Caco-2 (cell line): ENCODE measurements around the gene HSDL1. TPM values are rescaled to one million over a fixed set of nuclear protein-coding genes. Genes with fewer than 3 reads are reported as not detected.

Experiments
- BruUV-seq: library from RNA; stranded (reverse); fragments of 400-500 nt; replicated peaks from 2 replicates; lab custom pipeline; 2021; lab: Mats Ljungman, UMichigan
- CTCF ChIA-PET: fragments of 300-600 bp; sonication (Branson Sonifier 250); formaldehyde crosslinking; loops from one replicate; lab custom pipeline; 2022; ENCODE audit warnings: antibody characterized with exemption; lab: Charles Lee
- POLR2A ChIA-PET: fragments of 300-600 bp; sonication (Branson Sonifier 250); formaldehyde crosslinking; loops from one replicate; lab custom pipeline; 2022; ENCODE audit warnings: antibody characterized with exemption; lab: Charles Lee
- DNase-seq, 2 experiments: peaks; one replicate each; pipeline versions ENCODE4 v3.0.0 to v3.0.0-alpha.2; 2020 to 2022
- H3K27me3 ChIP-seq: replicated peaks from 2 replicates; pipeline ENCODE4 v1.6.0; 2011; ENCODE audit warnings: low read length; ENCODE audit not compliant: control insufficient read depth, insufficient read depth
- H3K36me3 ChIP-seq: 2 replicates; pipeline ENCODE4 v1.5.1; 2011; ENCODE audit warnings: low read length; ENCODE audit not compliant: control insufficient read depth, insufficient read depth
- H3K4me1 ChIP-seq: fragments of 250-450 bp; sonication (Bioruptor Pico); 2 replicates; pipeline ENCODE4 v1.5.1; 2020; ENCODE audit warnings: mild to moderate bottlenecking
- H3K4me3 ChIP-seq: 2 replicates; pipeline ENCODE4 v1.5.1; 2011; ENCODE audit warnings: low read depth, mild to moderate bottlenecking, control low read depth, low read length
- H3K9me3 ChIP-seq: fragments of 250-450 bp; sonication (Bioruptor Pico); 2 replicates; pipeline ENCODE4 v1.5.1; 2020; ENCODE audit warnings: mild to moderate bottlenecking, moderate library complexity
- H3K27ac Mint-ChIP-seq: one replicate; pipeline ENCODE4 v1.8.0; 2022; ENCODE audit warnings: mixed read lengths; ENCODE audit not compliant: unreplicated experiment
- H3K27me3 Mint-ChIP-seq: one replicate; pipeline ENCODE4 v1.8.0; 2022; ENCODE audit warnings: mixed read lengths; ENCODE audit not compliant: insufficient read depth, unreplicated experiment
- H3K36me3 Mint-ChIP-seq: one replicate; pipeline ENCODE4 v1.8.0; 2022; ENCODE audit warnings: mild to moderate bottlenecking, mixed read lengths; ENCODE audit not compliant: insufficient read depth, unreplicated experiment
- H3K4me1 Mint-ChIP-seq: one replicate; pipeline ENCODE4 v1.8.0; 2022; ENCODE audit warnings: low read depth, mixed read lengths; ENCODE audit not compliant: unreplicated experiment
- H3K4me3 Mint-ChIP-seq: one replicate; pipeline ENCODE4 v1.8.0; 2022; ENCODE audit warnings: mild to moderate bottlenecking, moderate library complexity, mixed read lengths; ENCODE audit not compliant: unreplicated experiment
- H3K9me3 Mint-ChIP-seq: one replicate; pipeline ENCODE4 v1.8.0; 2022; ENCODE audit warnings: mixed read lengths; ENCODE audit not compliant: unreplicated experiment
- intact Hi-C: fragments of 100-400 bp; cut with micrococcal nuclease; formaldehyde crosslinking; loops from one replicate; pipeline ENCODE4 v1.10.0; 2022; ENCODE audit not compliant: unreplicated experiment
- total RNA-seq: library from RNA; stranded (reverse); gene quantifications from 2 replicates; pipeline ENCODE4 v1.2.3, GENCODE V29; 2022
- TF ChIP-seq, protein P1 (sequence below), 2 experiments: fragments of 200-600 bp in 1 of 2; IDR thresholded peaks; 1 replicate in 1 of 2; 2 replicates in 1 of 2; pipeline versions ENCODE4 v1.5.1 to v1.8.0; 2011 to 2022; ENCODE audit warnings: antibody characterized with exemption in 1 of 2, control low read depth in 1 of 2, inconsistent platforms in 1 of 2, low read depth in 1 of 2, low read length in 1 of 2, mild to moderate bottlenecking in 1 of 2, moderate library complexity in 1 of 2; ENCODE audit not compliant: insufficient read depth in 1 of 2, severe bottlenecking in 1 of 2, unreplicated experiment in 1 of 2

The HSDL1 gene
- total RNA-seq, 1 experiment from 2014 or later: 23.7 TPM

DNA sequence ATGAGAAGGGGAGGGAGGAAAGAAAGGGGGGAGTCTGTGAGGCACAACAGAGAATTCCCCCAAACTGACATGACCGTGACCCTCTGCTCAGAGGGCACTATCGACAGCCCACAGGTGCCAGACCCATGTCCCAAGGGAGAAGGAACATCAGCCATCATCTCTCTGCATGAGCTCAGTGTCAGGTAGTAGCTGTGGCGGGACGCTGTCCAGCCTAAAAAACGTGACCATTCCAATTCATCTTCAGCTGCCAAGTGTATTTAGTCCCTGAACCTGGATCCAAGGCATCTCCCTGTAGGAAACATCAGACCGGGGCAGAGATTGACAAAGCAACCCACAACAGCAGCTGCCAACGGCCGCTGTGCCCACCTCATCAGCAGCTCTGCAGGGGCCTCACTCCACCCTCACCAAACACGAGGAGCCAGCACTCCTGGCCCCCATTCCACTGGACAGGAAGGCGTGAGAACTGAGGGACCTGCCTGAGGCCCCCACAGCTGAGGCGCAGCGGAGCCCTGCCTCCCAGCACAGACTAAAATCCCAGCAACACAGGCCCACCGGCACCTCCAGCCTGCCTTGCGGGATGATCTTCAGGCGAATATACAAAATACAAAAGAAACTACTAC lies 33.3 kb upstream of the HSDL1 start:
- no peaks in the 10 kb centered on the region for H3K27me3 Mint-ChIP-seq

DNA sequence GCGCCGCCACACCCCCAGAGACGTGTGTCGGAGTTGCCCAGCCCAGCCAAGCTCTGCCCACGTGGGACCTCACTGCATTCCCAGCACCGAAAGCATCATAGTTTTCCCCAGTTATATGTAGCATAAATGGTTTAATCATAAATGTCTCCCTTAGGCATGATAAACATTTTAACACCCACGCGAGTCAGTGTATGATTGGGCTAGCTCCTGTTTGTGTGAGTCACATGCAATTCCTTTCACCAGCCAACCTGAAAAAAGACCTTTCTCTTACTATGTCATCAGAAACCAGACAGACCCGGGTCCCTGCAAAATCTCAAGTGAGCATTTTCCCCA lies 32.7 kb upstream of the HSDL1 start:
- no TSS peak for BruUV-seq
- Histone ChIP-seq H3K27me3 (no peaks in the 10 kb centered on the region), H3K9me3 (no peaks in the 10 kb centered on the region), H3K4me1 (peaks cover 16% of the 10 kb centered on the region), H3K4me3 (no peak overlapping the region), H3K36me3 (peaks cover under 1% of the 10 kb centered on the region)
- no peaks in the 10 kb centered on the region for H3K4me1 Mint-ChIP-seq
- H3K36me3 Mint-ChIP-seq: peaks cover 9% of the 10 kb centered on the region
- H3K9me3 Mint-ChIP-seq: no peaks in the 10 kb centered on the region
- intact Hi-C loops: no loop called here
- DNase-seq: no peak
- TF ChIP-seq, protein P1, sequence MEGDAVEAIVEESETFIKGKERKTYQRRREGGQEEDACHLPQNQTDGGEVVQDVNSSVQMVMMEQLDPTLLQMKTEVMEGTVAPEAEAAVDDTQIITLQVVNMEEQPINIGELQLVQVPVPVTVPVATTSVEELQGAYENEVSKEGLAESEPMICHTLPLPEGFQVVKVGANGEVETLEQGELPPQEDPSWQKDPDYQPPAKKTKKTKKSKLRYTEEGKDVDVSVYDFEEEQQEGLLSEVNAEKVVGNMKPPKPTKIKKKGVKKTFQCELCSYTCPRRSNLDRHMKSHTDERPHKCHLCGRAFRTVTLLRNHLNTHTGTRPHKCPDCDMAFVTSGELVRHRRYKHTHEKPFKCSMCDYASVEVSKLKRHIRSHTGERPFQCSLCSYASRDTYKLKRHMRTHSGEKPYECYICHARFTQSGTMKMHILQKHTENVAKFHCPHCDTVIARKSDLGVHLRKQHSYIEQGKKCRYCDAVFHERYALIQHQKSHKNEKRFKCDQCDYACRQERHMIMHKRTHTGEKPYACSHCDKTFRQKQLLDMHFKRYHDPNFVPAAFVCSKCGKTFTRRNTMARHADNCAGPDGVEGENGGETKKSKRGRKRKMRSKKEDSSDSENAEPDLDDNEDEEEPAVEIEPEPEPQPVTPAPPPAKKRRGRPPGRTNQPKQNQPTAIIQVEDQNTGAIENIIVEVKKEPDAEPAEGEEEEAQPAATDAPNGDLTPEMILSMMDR (IDR thresholded peaks at IDR 0.05; ENCODE audit: insufficient read depth in 1 of 2, low read depth in 1 of 2, low read length in 1 of 2, severe bottlenecking in 1 of 2, unreplicated experiment in 1 of 2): no peak
- no peak overlapping the region for H3K27ac Mint-ChIP-seq
- no peaks in the 10 kb centered on the region for H3K27me3 Mint-ChIP-seq
- ChIA-PET CTCF (interaction anchor here (0.6 to 1.8 kb wide), 5 partner anchors 9 to 150 kb away, joined by 3 to 12 read pairs (median 5); partner anchors contain the start of genes DNAAF1, HSDL1 and TAF1C), POLR2A (no interaction called here)
- no peak overlapping the region for H3K4me3 Mint-ChIP-seq

More for the DNA sequence above, 33.3 kb upstream of the HSDL1 start:
- BruUV-seq: TSS peak; percentile 10
- ChIA-PET CTCF (interaction anchor here (0.6 to 1.8 kb wide), 3 partner anchors 8 to 22 kb away, joined by 3 to 12 read pairs (median 6); partner anchors contain the start of gene TAF1C), POLR2A (no interaction called here)
- H3K9me3 ChIP-seq: no peaks in the 10 kb centered on the region
- Mint-ChIP-seq H3K27ac (no peak overlapping the region), H3K4me3 (no peak overlapping the region), H3K9me3 (no peaks in the 10 kb centered on the region), H3K4me1 (no peaks in the 10 kb centered on the region), H3K36me3 (peaks cover 14% of the 10 kb centered on the region)
- H3K4me3 ChIP-seq: no peak overlapping the region
- no peaks in the 10 kb centered on the region for H3K27me3 ChIP-seq
- TF ChIP-seq, protein P1 (IDR thresholded peaks at IDR 0.05; ENCODE audit: insufficient read depth in 1 of 2, low read depth in 1 of 2, low read length in 1 of 2, severe bottlenecking in 1 of 2, unreplicated experiment in 1 of 2): no peak
- peaks cover 1% of the 10 kb centered on the region for H3K36me3 ChIP-seq
- peaks cover 16% of the 10 kb centered on the region for H3K4me1 ChIP-seq
- intact Hi-C loops: no loop called here
- no peak for DNase-seq

GRCh38 chr16:84176192-84177053 lies 31.4 kb upstream of the HSDL1 start:
- ChIA-PET CTCF (interaction anchor here (0.6 to 1.9 kb wide), 5 partner anchors 10 to 185 kb away, joined by 3 to 12 read pairs (median 4); partner anchors contain the start of genes DNAAF1, HSDL1, MBTPS1 and TAF1C), POLR2A (no interaction called here)
- BruUV-seq: no TSS peak
- Histone ChIP-seq H3K9me3 (no peaks in the 10 kb centered on the region), H3K27me3 (no peaks in the 10 kb centered on the region), H3K36me3 (no peaks in the 10 kb centered on the region; the same call in none of the 2 replicates), H3K4me3 (no peak overlapping the region), H3K4me1 (peaks cover 16% of the 10 kb centered on the region)
- Mint-ChIP-seq H3K27me3 (no peaks in the 10 kb centered on the region), H3K36me3 (peaks cover 8% of the 10 kb centered on the region), H3K4me3 (no peak overlapping the region), H3K4me1 (no peaks in the 10 kb centered on the region), H3K9me3 (no peaks in the 10 kb centered on the region), H3K27ac (no peak overlapping the region)
- DNase-seq: no peak
- TF ChIP-seq, protein P1 (IDR thresholded peaks at IDR 0.05; ENCODE audit: insufficient read depth in 1 of 2, low read depth in 1 of 2, low read length in 1 of 2, severe bottlenecking in 1 of 2, unreplicated experiment in 1 of 2): no peak
- intact Hi-C loops: no loop called here
